PC-9 (cell line): ENCODE measurements around the gene DEPP1. TPM values are rescaled to one million over a fixed set of nuclear protein-coding genes. Genes with fewer than 3 reads are reported as not detected.

Experiments used
- BruUV-seq: library from RNA; stranded (reverse); fragments of 400-500 nt; replicated peaks from 2 replicates; lab custom pipeline; 2021; lab: Mats Ljungman, UMichigan
- CTCF ChIA-PET: fragments of 300-600 bp; sonication (Branson Sonifier 250); formaldehyde crosslinking; loops from one replicate; lab custom pipeline; 2022; ENCODE audit warnings: antibody characterized with exemption; lab: Charles Lee
- POLR2A ChIA-PET: fragments of 300-600 bp; sonication (Branson Sonifier 250); formaldehyde crosslinking; loops from one replicate; lab custom pipeline; 2022; ENCODE audit warnings: antibody characterized with exemption; ENCODE audit not compliant: unreplicated experiment; lab: Charles Lee
- DNase-seq, 2 experiments: peaks; one replicate each; pipeline versions ENCODE4 v3.0.0 to v3.0.0-alpha.2; 2015 to 2022; ENCODE audit warnings: mixed read lengths in 1 of 2
- H2AFZ ChIP-seq: fragments of 200-600 bp; sonication (generic); 2 replicates; pipeline ENCODE4 v1.8.1; 2017; ENCODE audit warnings: antibody characterized with exemption
- H3F3A ChIP-seq: fragments of 200-600 bp; sonication (generic); 2 replicates; pipeline ENCODE4 v1.8.1; 2017; ENCODE audit warnings: antibody characterized with exemption, mild to moderate bottlenecking, low read depth; ENCODE audit not compliant: insufficient read depth
- H3K27ac ChIP-seq: fragments of 200-600 bp; sonication (generic); 2 replicates; pipeline ENCODE4 v1.6.1; 2016; ENCODE audit warnings: mixed run types
- H3K27me3 ChIP-seq: fragments of 200-600 bp; sonication (generic); 2 replicates; pipeline ENCODE4 v1.6.1; 2016; ENCODE audit warnings: low read depth, mixed run types; ENCODE audit not compliant: insufficient read depth
- H3K36me3 ChIP-seq: fragments of 200-600 bp; sonication (generic); 2 replicates; pipeline ENCODE4 v1.6.1; 2016; ENCODE audit warnings: low read depth, mixed run types
- H3K4me1 ChIP-seq: fragments of 200-600 bp; sonication (generic); replicated peaks from 2 replicates; pipeline ENCODE4 v1.6.1; 2016; ENCODE audit warnings: mixed run types; ENCODE audit not compliant: insufficient read depth
- H3K4me2 ChIP-seq: fragments of 200-600 bp; sonication (generic); 2 replicates; pipeline ENCODE4 v1.6.1; 2017; ENCODE audit warnings: mixed run types
- H3K4me3 ChIP-seq: fragments of 200-600 bp; sonication (generic); 2 replicates; pipeline ENCODE4 v1.6.1; 2016; ENCODE audit warnings: mixed run types
- H3K79me2 ChIP-seq: fragments of 200-600 bp; sonication (generic); 2 replicates; pipeline ENCODE4 v1.6.1; 2017; ENCODE audit warnings: low read depth, mixed run types
- H3K9me2 ChIP-seq: fragments of 200-600 bp; sonication (generic); 2 replicates; pipeline ENCODE4 v1.8.1; 2017; ENCODE audit warnings: mild to moderate bottlenecking; ENCODE audit not compliant: insufficient read depth
- H3K9me3 ChIP-seq: fragments of 200-600 bp; sonication (generic); 2 replicates; pipeline ENCODE4 v1.8.1; 2016; ENCODE audit warnings: low read depth; ENCODE audit not compliant: insufficient read depth
- H4K20me1 ChIP-seq: fragments of 200-600 bp; sonication (generic); 2 replicates; pipeline ENCODE4 v1.8.1; 2017; ENCODE audit not compliant: insufficient read depth
- EZH2 ChIP-seq: fragments of 200-600 bp; sonication (generic); IDR thresholded peaks from 2 replicates; pipeline ENCODE4 v1.8.0; 2017; ENCODE audit warnings: antibody characterized with exemption, low read depth
- intact Hi-C: fragments of 100-400 bp; cut with micrococcal nuclease; formaldehyde crosslinking; loops from one replicate; pipeline ENCODE4 v1.10.0; 2022; ENCODE audit not compliant: unreplicated experiment
- total RNA-seq: library from RNA; stranded (reverse); gene quantifications from 2 replicates; pipeline ENCODE4 v1.2.3, GENCODE V29; 2021
- TF ChIP-seq, protein P1 (sequence below): fragments of 200-600 bp; sonication (generic); conservative IDR thresholded peaks from 2 replicates; pipeline ENCODE4 v1.6.1; 2017; ENCODE audit warnings: mixed run types, antibody characterized with exemption, mild to moderate bottlenecking, moderate library complexity

DEPP1 gene
- total RNA-seq, 1 experiment from 2014 or later: 13.2 TPM

DNA sequence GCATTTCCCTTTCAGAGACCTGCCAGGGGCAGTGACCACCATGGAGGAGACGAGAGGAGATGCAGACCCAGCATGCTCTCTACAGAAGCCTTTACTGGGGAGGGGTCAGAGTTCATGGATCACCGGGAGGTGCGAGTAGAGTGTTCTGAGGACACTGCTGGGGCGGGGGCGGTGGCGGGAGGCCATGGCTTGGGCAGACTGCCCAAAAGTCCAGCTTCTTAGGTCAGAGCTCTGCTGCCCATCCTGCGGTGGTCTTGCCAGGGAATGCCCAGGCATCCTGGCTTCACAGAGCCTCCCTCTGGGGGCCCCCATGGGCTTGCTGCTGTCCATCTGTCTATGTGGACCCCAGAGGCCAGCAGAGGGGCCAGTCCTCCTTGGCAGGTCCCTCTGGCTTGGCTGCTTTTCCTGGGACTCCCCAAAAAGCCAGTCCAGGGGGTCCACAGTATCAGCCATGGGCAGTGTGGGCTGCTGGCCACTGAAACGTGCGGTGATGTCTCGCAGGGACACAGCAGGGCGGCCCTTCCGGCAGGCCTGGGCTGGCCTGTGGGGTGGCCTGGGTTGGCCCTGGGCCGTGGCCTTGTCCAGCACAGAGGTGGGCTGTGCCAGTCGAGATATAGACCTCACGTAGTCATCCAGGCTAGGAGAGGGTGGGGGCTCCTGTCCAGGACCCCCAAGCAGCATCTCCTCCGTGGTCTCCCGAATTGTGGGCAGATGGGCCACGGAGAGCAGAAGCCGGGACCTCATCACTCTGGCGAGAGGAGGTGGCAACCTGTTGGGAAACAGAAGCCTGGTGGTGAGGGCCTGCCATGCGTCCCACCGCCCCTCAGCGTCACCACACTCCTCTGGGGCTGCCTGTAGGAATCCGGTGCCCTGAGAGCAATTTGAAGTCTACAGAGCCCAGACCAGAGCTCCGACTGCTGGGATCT lies 1.1 kb downstream of the DEPP1 start:
- H3F3A ChIP-seq: peaks cover 31% of the 10 kb centered on the region; the same call in 1 of the 2 replicates
- H3K4me2 ChIP-seq: peak overlapping the region; percentile 81
- H3K36me3 ChIP-seq: no peaks in the 10 kb centered on the region
- H3K27ac ChIP-seq: 0 out of 2 replicates have a peak overlapping the region, but pooled peaks have one; percentile 11
- ChIA-PET CTCF (no interaction called here), POLR2A (interaction anchor here (1.2 kb wide), 1 partner anchor 24 kb away, joined by 13 read pairs; no protein-coding TSS in a partner anchor)
- H3K4me1 ChIP-seq: peaks cover 82% of the 10 kb centered on the region
- no peak for DNase-seq
- H3K9me2 ChIP-seq: no peaks in the 10 kb centered on the region
- intact Hi-C loops: loop anchor here (1.0 to 5.0 kb wide), 5 partner anchors 13 to 1115 kb away; partner anchors contain the start of gene RASSF4
- peaks cover 22% of the 10 kb centered on the region for H3K79me2 ChIP-seq
- H3K4me3 ChIP-seq: peak overlapping the region; percentile 61
- no peak for TF ChIP-seq EZH2
- TF ChIP-seq, protein P1, sequence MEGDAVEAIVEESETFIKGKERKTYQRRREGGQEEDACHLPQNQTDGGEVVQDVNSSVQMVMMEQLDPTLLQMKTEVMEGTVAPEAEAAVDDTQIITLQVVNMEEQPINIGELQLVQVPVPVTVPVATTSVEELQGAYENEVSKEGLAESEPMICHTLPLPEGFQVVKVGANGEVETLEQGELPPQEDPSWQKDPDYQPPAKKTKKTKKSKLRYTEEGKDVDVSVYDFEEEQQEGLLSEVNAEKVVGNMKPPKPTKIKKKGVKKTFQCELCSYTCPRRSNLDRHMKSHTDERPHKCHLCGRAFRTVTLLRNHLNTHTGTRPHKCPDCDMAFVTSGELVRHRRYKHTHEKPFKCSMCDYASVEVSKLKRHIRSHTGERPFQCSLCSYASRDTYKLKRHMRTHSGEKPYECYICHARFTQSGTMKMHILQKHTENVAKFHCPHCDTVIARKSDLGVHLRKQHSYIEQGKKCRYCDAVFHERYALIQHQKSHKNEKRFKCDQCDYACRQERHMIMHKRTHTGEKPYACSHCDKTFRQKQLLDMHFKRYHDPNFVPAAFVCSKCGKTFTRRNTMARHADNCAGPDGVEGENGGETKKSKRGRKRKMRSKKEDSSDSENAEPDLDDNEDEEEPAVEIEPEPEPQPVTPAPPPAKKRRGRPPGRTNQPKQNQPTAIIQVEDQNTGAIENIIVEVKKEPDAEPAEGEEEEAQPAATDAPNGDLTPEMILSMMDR: no peak
- no TSS peak for BruUV-seq
- no peak overlapping the region for H2AFZ ChIP-seq
- H3K27me3 ChIP-seq: no peaks in the 10 kb centered on the region
- no peaks in the 10 kb centered on the region for H3K9me3 ChIP-seq
- peaks cover 9% of the 10 kb centered on the region for H4K20me1 ChIP-seq

DNA sequence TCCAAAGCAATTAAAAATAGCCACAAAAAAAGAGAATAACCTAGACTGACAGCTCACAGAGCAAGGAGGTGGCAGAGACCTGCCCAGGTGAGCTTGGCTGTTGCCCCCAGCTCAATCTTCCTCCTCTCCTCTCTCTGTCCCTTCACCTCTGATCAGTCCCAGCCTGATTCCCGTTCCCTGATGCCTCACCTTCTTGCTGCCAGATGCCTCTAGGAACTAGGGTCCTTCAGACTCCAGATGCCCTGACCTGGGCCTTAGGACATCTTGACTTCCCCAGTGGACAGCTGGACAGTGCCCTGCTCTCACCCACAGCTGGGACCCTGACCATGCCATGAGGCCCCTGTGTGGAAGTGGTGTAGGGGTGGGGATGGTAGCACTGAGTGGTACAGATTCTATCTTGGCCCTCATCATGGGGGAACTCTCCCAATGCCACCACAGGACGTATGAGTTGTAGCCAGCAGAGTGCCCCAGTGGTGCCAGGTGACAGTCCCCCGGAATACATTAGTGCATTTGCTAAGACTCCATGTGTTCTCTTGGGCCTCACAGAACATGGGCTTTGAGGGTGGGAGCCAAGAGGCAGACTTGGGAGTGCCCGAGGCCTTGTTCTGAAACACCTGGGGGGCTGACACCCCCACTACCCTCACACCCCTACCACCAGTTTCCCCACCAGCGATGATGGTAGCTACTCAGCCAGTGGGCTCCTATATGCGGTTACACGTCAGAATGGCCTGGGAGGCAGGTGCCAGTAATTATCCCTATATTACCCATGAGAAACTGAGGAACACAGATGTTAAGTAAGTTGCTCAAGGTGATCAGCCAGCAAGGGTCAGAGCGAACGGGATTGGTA lies 2.0 kb downstream of the DEPP1 start:
- intact Hi-C loops: loop anchor here (5.0 kb wide), 2 partner anchors 401 to 1114 kb away; no protein-coding TSS in a partner anchor

More for the DNA sequence above, 2.0 kb downstream of the DEPP1 start:
- no peaks in the 10 kb centered on the region for H3K9me2 ChIP-seq
- peak overlapping the region; percentile 81 for H3K4me2 ChIP-seq
- no peak overlapping the region for H3K27ac ChIP-seq
- TF ChIP-seq EZH2: no peak
- TF ChIP-seq, protein P1: no peak
- H3K36me3 ChIP-seq: no peaks in the 10 kb centered on the region
- H3K4me1 ChIP-seq: peaks cover 72% of the 10 kb centered on the region
- peaks cover 9% of the 10 kb centered on the region for H4K20me1 ChIP-seq
- peaks cover 22% of the 10 kb centered on the region for H3K79me2 ChIP-seq
- no TSS peak for BruUV-seq
- POLR2A ChIA-PET: interaction anchor here (0.6 kb wide), 1 partner anchor 43 kb away, joined by 3 read pairs; no protein-coding TSS in a partner anchor
- no peak overlapping the region for H2AFZ ChIP-seq
- H3K27me3 ChIP-seq: no peaks in the 10 kb centered on the region
- no peaks in the 10 kb centered on the region for H3K9me3 ChIP-seq
- peak overlapping the region; percentile 61; the same call in 1 of the 2 replicates for H3K4me3 ChIP-seq
- CTCF ChIA-PET: interaction anchor here (1.1 kb wide), 1 partner anchor 19 kb away, joined by 5 read pairs; no protein-coding TSS in a partner anchor
- DNase-seq: no peak
- H3F3A ChIP-seq: peaks cover 24% of the 10 kb centered on the region; the same call in 1 of the 2 replicates
